ENCODE data around the gene GFRA4. TPM values are rescaled to one million over a fixed set of nuclear protein-coding genes. Genes with fewer than 3 reads are reported as not detected.
A peak's percentile ranks its signal among the peaks of the same experiment; 100 is the strongest.

Gene GFRA4
- total RNA-seq, 1 experiment from 2014 or later: not detected

GRCh38 chr20:3632311-3633004 is 30.7 kb downstream of the GFRA4 start:
- no CpG with 5 or more reads among the region's 7 CpGs for WGBS (ENCODE audit: extremely low coverage, insufficient read length, low lambda C conversion rate)
- H2AFZ ChIP-seq (ENCODE audit: low read length): no peak overlapping the region
- H2BK20ac ChIP-seq (ENCODE audit: low read depth, low read length, poor library complexity, severe bottlenecking): no peak overlapping the region
- H3K4me1 ChIP-seq (ENCODE audit: insufficient read depth, low read length): peaks cover 6% of the 10 kb centered on the region; the same call in 1 of the 2 replicates
- H4K91ac ChIP-seq (ENCODE audit: insufficient read length, low read depth, low read length): no peak overlapping the region
- no peaks in the 10 kb centered on the region for H3K23me2 ChIP-seq (ENCODE audit: insufficient read length, low read depth, low read length, poor library complexity, severe bottlenecking)
- H3K18ac ChIP-seq (ENCODE audit: insufficient read length, low read depth, low read length): no peak overlapping the region
- H3K23ac ChIP-seq (ENCODE audit: insufficient read length, low read depth, low read length): no peak overlapping the region
- Mint-ChIP-seq H3K27ac (no peak overlapping the region; a peak in 2 of 7 replicates), H3K9me3 (no peaks in the 10 kb centered on the region), H3K36me3 (ENCODE audit: insufficient read depth in 1 of 3, low read depth in 3 of 3) (peaks cover 0 to 11% (median 7%) of the 10 kb centered on the region in 3 experiments; a peak in 4 of 7 replicates), H3K4me1 (peaks cover 19 to 21% of the 10 kb centered on the region in 2 experiments), H3K4me3 (no peak overlapping the region), H3K27me3 (ENCODE audit: low read depth) (no peaks in the 10 kb centered on the region)
- DNase-seq: no peak
- no peak overlapping the region for H3K9ac ChIP-seq (ENCODE audit: extremely low read depth, insufficient read length, low read length)
- H3K27ac ChIP-seq (ENCODE audit: insufficient read length, low read depth, low read length): no peak overlapping the region
- H3K79me1 ChIP-seq (ENCODE audit: insufficient read depth, low read depth, low read length, poor library complexity, severe bottlenecking): no peaks in the 10 kb centered on the region
- H2BK12ac ChIP-seq (ENCODE audit: insufficient read length, low read depth, low read length): no peak overlapping the region
- H3K9me3 ChIP-seq (ENCODE audit: control insufficient read depth, low read depth, low read length): no peaks in the 10 kb centered on the region
- no peak overlapping the region for H4K8ac ChIP-seq (replicated peaks; ENCODE audit: insufficient read length, low read depth, low read length)
- H4K5ac ChIP-seq (ENCODE audit: insufficient read length, low read depth, low read length): no peak overlapping the region
- peak; percentile 40; the same call in 2 of the 3 replicates for TF ChIP-seq CTCF (conservative IDR thresholded peaks at IDR 0.05)
- no peak overlapping the region for H3T11ph ChIP-seq (ENCODE audit: low read length)
- no peak overlapping the region for H2BK15ac ChIP-seq (ENCODE audit: low read depth, low read length)
- no peaks in the 10 kb centered on the region for H4K20me1 ChIP-seq (ENCODE audit: control insufficient read depth, insufficient read depth, insufficient read length)
- H2BK5ac ChIP-seq (ENCODE audit: insufficient read length, low read length): no peak overlapping the region
- H2AK5ac ChIP-seq (ENCODE audit: insufficient read length, low read length): no peak overlapping the region
- no peaks in the 10 kb centered on the region for H3K79me2 ChIP-seq (ENCODE audit: insufficient read depth, low read length)
- no peak overlapping the region for H3K56ac ChIP-seq (ENCODE audit: insufficient read length, low read depth, low read length)
- no peak overlapping the region for H3K4ac ChIP-seq (ENCODE audit: low read depth, low read length)
- H3K27me3 ChIP-seq (ENCODE audit: insufficient read depth, low read length): no peaks in the 10 kb centered on the region
- H3K14ac ChIP-seq (ENCODE audit: insufficient read depth, low read length): no peak overlapping the region
- no peak overlapping the region for H2BK120ac ChIP-seq (ENCODE audit: low read depth, low read length, poor library complexity, severe bottlenecking)
- no peak overlapping the region for H3K4me2 ChIP-seq (ENCODE audit: insufficient read depth, insufficient read length, low read length)
